HG02798 (cell line): ENCODE results near the gene COX17.

Source experiments
- ATAC-seq: cut with Tn5 transposase; IDR thresholded peaks from one replicate; pipeline ENCODE4 v1.9.1; 2021; ENCODE audit warnings: mild to moderate bottlenecking; ENCODE audit not compliant: unreplicated experiment, poor library complexity

COX17 gene

DNA sequence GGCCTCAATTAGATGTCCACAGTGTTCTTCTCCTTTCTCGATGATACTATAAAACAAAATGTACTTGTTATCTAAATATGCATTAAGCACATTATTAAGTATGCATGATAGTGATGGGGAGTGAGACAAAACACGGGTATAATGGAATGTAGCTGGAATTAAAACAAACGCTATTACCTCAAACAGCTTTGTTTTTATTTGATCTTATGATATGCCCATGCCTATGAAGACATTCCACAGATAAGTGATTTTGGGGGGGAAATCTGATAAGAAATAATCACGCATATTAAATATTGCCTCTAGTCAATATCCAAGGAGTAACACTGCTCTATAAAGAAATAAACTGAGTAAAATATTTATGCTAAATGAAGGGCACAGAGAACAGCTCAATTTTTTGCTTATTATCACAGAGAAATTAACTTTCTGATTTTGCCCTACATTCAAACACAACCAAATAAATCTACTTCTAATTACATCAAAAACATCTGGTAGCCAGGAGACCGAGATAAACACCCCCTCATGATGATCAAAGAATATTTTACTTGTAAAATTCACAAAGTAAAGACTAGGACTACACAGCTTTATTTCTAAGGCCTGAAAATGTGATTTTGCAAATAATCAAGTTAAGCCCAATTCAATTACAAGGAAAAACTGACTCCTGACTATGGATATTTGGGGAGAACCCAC lies 1.9 kb downstream of the COX17 start:
- ATAC-seq: no peak

GRCh38 chr3:119673875-119674274 lies 3.3 kb downstream of the COX17 start:
- no peak for ATAC-seq

DNA sequence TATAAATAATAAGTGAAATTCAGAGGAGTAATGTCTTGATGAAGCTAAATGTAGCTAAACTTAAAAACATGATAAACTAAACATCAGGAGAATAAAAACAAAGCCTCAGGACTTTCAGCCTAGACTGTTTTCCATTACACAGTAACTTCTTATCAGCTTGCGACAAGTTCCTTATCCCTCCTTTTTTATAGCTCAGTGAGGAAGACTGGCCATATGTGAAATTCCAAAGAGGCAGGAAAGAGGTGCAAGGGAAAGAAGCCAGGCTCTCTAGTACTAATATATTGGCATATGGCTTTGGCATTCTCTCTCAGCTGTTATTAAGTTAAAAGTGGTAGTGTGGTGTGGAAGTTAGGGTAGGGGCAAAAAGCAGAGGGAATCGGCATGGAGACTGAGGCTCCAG lies 4.4 kb downstream of the COX17 start:
- ATAC-seq: no peak

- ATAC-seq: no peak
Measured at GRCh38 chr3:119669906-119670570, 7.2 kb downstream of the COX17 start.

GRCh38 chr3:119665954-119666559 lies 11.1 kb downstream of the COX17 start:
- no peak for ATAC-seq

GRCh38 chr3:119664850-119665379 lies 12.3 kb downstream of the COX17 start:
- ATAC-seq: no peak

DNA sequence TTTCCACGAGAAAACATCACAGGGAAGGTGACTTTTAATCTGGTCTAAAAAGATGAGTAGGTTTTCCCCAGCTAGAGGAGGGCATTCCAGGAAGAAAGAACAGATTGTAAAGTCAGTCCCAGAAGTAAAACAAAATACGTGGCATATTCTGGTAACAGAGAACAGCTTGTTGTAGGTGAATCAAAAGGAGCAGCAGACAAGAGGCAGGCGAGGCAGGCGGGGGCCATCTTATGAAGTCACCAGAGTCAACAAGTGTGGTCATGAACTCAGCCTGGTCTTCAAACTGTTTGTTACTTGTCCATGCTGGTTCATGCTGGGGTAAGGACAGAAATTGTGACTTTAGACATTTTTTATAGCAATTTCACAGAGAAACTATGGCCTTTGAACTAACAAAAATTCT lies 12.8 kb downstream of the COX17 start:
- ATAC-seq: no peak

DNA sequence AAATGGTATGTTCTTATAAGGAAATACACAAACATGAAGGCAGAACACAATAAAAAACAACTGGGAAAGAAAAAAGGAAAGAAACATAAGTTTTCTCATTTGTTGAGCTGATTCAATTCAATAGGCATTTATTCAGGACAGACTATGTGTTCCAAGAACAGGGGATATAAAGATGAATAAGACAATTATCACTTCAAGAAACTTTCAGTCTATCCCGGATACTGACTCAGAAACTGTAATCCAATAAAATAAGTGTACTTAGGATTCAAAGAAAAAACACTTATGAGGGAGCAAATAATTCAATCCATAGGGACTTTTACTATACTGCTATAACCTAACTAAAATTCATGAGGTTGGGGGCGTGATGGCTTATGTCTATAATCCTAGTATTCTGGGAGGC lies 13.3 kb downstream of the COX17 start:
- ATAC-seq: no peak

- ATAC-seq: no peak
Measured at GRCh38 chr3:119662604-119663373, 14.4 kb downstream of the COX17 start.

DNA sequence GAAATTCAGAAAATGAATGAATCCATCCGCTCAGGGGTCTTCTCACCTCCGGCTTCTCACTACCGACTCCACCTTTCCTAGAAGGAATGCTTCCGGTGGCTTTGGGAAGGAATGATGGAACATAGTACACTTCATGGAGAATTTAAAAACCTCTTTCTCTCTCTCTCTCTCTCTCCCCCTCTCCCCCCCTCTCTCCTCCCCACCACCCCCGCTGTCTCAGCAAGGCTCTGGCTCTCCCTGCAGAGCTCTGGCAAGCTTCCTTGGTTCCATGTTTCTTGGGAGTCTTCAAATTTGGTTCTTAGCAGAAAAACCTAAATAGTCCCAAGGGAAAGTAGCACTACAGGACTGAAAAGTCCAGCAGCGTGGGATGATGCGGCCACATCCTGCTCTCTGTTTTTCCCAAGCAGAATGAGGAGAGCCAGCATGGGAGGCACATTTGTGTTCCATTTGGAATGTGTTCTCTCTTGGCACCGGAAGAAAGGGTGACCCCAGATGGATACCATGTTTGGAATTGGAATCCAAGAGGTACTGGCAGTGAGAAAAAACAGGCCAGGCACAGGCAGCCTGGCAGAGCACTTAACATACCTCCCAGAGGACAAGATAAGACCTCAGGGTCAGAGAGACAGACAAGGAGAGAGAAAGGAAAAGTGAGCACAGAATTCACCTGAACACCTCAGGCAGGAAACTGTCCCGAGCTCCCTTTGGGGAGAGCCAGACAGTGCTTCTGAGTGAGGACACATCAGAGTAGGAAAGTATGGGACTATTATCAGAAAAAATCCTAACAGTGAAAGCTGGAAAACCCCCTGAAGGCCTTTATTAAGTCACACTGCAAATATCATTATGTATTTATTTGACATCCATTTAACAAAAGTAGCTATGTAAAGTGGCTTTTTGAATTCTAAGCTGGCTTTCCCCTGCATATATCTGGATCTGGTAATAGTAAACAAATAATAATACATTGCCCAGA lies 16.4 kb downstream of the COX17 start, which contains the start of gene POPDC2:
Gene POPDC2 (minus strand): TSS at position 116 of the 967 bp plus-strand sequence. CDS start 166 bp downstream, outside the sequence.
- no peak for ATAC-seq

GRCh38 chr3:119659606-119660291 lies 17.5 kb downstream of the COX17 start:
- no peak for ATAC-seq

DNA sequence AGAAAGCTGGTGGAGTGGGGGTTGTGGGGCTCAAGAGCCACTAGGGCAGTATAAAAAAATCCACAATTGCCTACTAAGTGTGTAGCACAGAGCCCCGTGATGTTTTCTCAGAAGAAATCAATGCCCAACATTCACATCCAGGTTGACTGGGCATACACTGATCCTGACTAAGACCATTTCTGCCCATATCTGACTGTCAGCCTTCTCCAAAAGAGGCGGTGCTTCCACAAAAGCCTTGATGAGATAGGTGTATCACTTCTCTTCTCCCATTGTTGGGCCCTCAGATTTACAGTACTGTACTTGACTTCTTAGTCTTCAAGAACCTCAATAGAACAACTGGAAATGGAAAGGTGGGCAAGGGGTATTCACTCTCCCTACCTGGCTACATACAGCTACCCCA lies 18.2 kb downstream of the COX17 start:
- ATAC-seq: no peak

- ATAC-seq: no peak
Measured at GRCh38 chr3:119657887-119658702, 19.1 kb downstream of the COX17 start.

DNA sequence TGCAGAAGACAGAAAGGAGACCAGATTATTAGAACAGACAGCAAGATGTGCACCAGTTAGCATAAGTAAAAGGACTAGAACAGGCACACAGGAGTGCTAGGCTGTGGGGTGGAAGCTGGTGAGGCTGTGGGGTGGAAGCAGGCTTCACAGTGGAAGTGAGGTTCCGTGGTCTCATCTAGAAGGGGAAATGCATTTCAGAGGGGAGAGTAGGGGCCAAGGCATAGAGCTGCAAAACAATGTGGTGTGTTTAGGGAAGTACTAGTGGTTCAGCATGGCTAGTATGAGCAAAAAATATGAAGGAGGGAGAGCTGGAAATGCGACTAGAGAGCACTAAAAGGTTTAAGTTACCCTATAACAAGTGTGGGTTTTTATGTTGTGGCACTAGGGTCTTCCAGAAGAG lies 23.3 kb downstream of the COX17 start:
- no peak for ATAC-seq

- ATAC-seq: no peak
Measured at GRCh38 chr3:119652306-119653033, 24.7 kb downstream of the COX17 start.

GRCh38 chr3:119649761-119650160 lies 27.4 kb downstream of the COX17 start:
- ATAC-seq: no peak

DNA sequence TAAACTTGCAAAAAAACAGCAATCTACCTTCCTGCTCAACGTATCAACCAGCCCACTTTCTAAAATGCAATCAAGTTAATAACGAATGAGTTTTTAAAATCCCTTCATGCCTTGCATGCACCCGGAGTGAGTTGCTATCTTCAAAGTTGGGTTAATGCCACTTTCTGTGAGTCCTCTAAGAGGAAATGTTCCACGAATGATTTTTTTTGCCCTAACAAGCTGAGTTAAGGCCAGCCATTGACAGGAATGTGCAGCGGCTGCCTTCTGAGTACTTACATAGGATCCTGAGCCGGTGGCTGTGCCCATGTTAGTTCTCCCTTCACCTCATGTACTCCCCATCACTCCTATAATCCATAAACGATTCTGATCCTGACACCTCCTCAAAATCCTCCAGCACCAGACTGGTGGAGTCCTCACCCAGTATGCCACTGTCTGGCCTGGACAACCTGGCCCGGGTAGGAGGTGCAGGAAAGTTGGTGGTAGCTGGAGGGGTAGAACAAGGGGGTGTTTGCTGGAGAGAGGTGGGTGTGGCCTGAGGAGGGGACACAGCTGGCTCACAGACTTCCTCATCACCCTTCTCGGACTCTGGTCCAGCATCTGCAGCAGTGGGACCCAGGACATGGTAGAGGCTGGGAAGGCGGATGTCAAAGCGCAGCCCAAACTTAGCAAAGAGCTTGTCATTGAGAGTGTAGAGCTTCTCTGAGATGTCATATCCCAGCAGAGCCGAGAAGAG lies 29.2 kb downstream of the COX17 start:
- ATAC-seq: no peak
